ENCODE results near the gene ATP2B2.

The ATP2B2 gene

GRCh38 chr3:10473581-10474274, 31.7 kb downstream of the ATP2B2 start:
- in situ Hi-C loops (cut with HindIII; ENCODE audit: low sequenced_read_pairs): no loop called here

DNA sequence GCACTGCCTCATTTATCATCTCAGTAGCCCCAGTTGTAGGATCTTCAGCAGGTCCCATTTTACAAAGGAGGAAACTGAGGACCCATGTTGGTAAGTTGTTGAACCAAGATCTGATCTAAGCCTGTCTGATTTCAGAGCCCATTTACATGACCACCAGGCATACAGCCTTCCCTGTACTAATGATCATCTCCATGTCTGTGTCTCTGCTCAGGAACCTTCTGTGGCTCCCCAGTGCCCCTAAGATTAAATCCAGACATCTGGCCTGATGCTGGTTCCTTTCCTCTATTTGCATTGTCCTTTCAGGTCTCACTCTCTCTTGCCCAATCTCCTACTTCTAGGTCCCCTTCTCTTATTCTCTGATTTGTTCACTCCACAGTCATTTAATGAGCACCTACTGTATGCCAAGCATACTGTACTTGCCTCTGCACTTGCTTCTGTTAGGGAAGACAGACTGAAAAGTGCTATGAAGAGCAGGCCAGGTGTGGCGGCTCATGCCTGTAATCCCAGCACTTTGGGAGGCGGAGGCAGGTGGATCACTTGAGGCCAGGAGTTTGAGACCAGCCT, 32.4 kb downstream of the ATP2B2 start:
- in situ Hi-C loops (cut with HindIII; ENCODE audit: low sequenced_read_pairs): no loop called here

DNA sequence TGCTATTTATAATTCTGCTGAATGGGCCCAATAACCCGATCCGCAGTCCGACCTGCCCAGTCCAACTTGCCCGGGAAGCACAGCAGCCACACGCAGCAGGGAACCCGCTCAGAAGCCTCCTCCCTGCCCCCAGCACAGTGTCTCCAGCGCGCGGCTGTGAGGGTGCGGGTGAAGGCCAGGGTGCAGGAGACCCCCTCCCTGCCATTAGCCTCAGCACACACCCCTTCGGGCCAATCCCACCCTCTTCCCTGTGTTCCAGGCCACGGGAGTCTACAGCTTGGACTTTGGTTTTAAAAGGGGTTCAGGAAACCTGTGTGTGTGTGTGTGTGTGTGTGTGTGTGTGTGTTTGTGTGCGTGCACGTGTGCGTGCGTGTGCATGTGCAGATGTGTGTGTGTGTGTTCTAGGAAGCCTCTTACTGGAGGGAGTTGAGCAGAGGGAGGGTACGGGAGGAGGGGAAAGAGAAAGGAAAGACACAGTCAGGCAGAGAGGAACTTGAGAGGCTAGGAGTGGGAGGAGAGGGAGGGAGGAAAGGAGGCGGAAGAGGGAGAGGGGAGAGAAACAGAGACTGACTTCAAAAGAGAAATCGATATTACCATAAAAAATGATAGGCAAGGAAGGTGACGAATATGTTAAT, 34.2 kb downstream of the ATP2B2 start:
- in situ Hi-C loops (cut with HindIII; ENCODE audit: low sequenced_read_pairs): no loop called here

DNA sequence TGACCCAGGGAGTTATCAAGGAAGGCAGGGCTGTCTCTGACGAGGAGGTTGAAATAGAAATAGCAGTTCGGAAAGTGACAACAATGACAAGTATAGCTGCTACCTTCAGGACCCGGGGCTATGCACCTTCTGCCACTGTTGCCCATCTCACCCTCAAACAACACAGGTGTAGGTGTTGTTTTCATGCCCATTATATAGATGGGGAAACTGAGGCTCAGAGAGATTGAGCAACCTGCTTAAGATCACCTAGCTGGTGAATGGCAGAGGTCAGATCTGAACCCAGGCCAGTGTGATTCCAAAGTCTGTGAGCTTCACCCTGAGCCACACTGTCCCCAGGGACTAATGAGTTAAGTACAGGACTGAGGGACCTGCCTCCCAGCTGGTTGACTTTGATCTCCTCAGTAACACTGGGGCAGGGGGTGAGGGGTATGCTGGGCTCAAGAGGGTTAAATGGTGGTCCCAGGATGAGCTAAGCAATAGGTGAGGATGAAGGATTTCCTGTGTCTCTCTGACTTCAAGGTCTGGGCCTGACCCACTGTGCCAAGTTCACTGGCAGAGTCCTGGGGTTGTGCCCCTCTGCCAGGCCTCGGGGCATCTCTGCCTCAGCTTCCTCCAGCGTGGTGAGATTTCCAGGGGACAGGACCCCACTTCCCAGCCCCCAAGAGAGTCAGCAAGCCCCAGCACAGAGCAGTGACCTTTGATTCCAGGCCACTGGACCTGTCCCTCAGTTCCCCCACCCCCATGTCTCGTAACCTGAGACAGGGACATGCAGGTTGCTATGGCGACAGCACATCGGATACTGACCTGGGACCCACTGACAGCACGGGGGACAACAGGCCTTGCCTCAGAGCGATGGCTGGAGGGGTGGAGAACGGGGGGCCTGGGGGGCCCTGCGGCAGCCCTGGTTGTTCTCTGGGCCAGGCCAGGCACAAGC, 35.0 kb downstream of the ATP2B2 start:
- in situ Hi-C loops (cut with HindIII; ENCODE audit: low sequenced_read_pairs): no loop called here

DNA sequence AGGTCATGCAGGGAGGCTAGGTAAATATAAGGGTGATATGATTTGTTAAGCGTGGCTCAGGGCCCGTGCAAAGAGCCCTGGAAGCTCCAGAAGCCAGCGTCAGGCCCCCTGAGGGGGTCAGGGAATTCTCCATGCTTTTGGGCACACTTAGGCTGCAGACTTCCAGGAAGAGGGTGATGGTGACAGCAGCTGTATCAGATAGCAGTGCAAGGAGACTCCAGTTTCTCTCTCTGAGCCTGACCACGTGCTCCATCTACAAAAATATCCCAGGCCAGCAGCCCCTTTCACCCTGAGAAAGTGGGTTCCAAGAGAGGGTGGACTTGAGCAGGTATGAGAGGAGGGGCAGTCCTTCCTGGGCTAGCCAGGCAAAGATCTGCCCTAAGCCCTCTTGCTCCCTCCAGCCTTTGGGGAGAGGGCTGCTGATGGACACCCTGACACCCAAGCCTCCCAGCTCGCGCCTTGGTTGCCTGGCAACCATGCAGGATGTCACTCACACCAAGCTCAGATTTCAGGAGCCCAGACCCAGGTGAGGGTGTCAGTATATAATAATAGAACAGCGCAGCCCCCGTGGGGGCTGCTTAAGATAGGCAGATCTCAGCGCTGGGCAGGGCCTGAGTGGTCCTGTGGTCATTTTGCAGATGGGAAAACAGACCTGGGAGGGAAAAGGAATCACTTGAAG, 35.8 kb downstream of the ATP2B2 start:
- in situ Hi-C loops (cut with HindIII; ENCODE audit: low sequenced_read_pairs): no loop called here

DNA sequence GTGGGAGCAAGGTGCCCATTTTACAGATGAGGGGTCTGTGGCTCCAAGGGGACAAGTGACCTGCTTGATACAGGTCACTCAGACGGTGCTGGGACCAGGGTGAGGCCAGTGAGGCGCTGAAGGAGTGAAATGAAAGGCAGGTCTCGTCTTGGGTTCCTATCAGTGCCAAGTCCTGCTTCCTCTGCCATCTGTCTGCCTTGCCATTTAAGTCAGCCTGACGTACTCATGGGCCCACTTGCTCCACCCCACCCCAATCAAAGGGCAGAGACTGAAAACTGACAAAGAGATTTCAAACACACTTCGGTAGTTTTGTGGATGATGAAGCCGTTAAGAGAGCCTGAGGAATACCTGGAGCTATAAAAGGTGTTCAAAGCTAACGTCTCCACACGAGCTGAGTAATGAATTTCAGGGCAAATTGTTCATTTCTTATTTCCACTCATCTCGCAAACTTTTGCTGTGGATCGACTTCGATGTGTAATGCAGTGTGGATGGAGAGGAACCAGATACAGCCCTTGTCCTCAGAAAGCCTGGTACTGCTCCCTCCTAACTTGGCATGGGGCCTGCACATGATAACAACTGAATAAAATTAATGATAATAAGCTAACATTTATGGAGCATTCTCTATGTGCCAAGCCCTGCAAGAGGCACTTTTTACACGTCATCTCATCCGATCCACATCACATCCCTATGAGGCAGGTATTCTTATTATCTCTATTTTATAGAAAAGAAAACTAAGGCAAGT, 36.6 kb downstream of the ATP2B2 start:
- in situ Hi-C loops (cut with HindIII; ENCODE audit: low sequenced_read_pairs): no loop called here

DNA sequence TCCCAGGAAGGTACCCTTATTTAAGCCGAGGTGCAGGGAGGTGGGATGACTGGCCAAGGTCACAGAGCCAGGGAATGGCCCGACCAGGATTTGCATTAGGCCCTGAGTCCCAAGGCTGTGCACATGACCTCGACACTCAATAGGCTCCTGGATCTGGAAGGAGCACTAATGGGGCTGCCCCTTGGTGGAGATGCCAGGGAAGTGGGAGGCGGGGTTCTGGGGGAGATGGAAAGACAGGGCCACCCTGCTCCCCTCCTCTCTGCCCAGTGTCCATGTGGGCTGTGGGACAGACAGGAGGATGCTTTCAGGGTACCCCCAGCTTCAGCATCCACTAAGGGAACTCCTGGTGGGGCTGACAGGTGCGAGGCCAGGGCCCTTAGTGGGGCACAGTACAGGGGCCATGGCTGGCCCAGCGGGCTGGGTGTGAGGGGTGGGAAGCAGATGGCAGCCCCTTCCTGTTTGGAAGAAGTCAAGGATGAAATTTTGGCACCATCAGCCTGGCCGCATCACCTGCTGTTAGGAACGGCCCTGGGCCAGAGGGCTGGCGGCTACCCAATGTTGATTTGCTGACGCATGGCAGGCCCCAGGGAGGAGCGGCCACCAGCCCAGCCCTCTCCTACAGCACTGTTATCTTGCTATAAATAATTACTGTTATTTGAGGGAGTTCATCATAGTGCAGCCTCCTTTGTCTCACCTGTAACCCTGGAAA, 37.3 kb downstream of the ATP2B2 start:
- in situ Hi-C loops (cut with HindIII; ENCODE audit: low sequenced_read_pairs): no loop called here

DNA sequence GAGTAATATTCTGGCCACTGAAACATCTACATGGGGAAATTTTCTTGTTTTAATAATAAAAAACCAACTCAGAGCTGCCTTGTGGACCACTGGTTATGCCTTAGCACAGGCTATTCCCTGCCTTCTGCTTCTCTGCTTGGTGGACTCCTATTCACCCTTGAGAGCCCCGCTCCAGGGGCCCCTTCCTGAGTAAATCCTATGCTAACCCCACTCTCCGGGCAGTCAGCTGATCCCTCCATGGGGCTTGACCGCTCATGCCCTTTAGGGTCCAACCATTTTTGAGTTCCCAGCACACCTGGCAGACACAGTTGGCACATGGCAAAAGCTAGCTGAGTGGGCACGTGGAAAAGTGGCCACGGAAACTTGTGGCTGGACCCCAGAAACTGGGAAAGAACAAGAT, 38.2 kb downstream of the ATP2B2 start:
- in situ Hi-C loops (cut with HindIII; ENCODE audit: low sequenced_read_pairs): no loop called here

DNA sequence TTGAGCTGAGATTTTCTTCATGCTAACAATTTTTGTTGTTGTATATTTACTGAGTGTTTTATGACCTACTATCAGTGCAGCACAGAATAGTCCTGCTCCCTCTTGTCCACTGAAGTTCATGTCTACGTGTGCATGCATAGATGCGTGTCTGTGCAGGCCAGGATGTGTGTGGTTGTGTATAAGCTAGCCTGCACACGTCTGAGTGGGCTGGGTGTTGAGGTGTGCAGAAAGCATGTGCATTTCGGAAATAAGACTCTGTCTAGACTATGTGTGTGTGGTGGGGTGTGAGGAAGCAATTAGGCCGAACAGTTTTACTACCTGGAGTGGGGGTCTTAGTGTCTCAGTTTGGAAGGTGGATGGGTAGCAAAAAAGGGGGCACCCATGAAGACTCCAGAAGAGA, 39.2 kb downstream of the ATP2B2 start:
- in situ Hi-C loops (cut with HindIII; ENCODE audit: low sequenced_read_pairs): no loop called here

DNA sequence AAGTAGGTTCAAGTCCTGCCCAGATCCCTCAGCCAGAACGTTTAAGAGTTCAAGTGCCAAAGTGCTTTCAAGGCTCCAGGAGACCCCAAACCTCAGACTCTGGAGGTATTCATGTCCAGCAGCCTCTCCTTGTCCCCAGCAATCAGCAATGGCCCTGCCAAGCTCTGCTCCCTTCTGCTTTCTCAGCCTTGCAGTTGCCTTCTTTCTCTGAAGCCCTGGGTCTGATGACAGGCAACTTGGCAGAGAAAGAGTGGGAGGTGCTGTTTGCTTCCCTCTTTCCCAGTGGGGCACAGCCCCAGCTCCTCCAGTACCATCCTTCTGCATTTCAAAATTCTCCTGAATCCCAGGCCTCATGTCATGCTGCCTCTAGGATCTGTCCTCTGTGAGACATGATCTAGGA, 40.2 kb downstream of the ATP2B2 start:
- in situ Hi-C loops (cut with HindIII; ENCODE audit: low sequenced_read_pairs): no loop called here

GRCh38 chr3:10463533-10464434, 41.6 kb downstream of the ATP2B2 start:
- in situ Hi-C loops (cut with HindIII; ENCODE audit: low sequenced_read_pairs): no loop called here

GRCh38 chr3:10462641-10463532, 42.5 kb downstream of the ATP2B2 start:
- in situ Hi-C loops (cut with HindIII; ENCODE audit: low sequenced_read_pairs): no loop called here

- in situ Hi-C loops (cut with HindIII; ENCODE audit: low sequenced_read_pairs): no loop called here
Observed at GRCh38 chr3:10460951-10461545, 44.3 kb downstream of the ATP2B2 start.

- in situ Hi-C loops (cut with HindIII; ENCODE audit: low sequenced_read_pairs): no loop called here
Observed at GRCh38 chr3:10459954-10460754, 45.2 kb downstream of the ATP2B2 start.

- in situ Hi-C loops (cut with HindIII; ENCODE audit: low sequenced_read_pairs): no loop called here
Observed at GRCh38 chr3:10457560-10457959, 47.8 kb downstream of the ATP2B2 start.

GRCh38 chr3:10456981-10457380, 48.4 kb downstream of the ATP2B2 start:
- in situ Hi-C loops (cut with HindIII; ENCODE audit: low sequenced_read_pairs): no loop called here
